Measurements from ENCODE around the gene TBL1X.
"Not testable (repeated sequence)": the region's sequence is repeated elsewhere in the genome, so short reads cannot be mapped to it uniquely, and the experiment has no call there.

The TBL1X gene

DNA sequence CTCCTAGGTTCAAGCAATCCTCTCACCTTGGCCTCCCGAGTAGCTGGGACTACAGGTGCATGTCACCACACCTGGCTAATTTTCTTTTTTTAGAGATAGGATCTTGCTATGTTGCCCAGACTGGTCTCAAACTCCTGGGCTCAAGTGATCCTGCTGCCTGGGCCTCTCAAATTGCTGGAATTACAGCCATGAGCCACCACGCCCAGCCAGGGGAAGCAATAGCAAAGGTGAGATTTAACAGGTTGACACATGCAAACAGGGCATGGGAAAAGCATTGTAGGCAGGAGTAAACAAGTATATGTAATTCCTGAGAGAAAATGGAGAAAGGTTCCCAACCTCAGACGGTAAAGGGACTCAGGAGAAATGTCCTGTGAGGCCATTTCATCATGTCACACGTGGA is 33.6 kb upstream of the TBL1X start:
- TF ChIP-seq, protein P1, sequence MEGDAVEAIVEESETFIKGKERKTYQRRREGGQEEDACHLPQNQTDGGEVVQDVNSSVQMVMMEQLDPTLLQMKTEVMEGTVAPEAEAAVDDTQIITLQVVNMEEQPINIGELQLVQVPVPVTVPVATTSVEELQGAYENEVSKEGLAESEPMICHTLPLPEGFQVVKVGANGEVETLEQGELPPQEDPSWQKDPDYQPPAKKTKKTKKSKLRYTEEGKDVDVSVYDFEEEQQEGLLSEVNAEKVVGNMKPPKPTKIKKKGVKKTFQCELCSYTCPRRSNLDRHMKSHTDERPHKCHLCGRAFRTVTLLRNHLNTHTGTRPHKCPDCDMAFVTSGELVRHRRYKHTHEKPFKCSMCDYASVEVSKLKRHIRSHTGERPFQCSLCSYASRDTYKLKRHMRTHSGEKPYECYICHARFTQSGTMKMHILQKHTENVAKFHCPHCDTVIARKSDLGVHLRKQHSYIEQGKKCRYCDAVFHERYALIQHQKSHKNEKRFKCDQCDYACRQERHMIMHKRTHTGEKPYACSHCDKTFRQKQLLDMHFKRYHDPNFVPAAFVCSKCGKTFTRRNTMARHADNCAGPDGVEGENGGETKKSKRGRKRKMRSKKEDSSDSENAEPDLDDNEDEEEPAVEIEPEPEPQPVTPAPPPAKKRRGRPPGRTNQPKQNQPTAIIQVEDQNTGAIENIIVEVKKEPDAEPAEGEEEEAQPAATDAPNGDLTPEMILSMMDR (IDR thresholded peaks at IDR 0.05; ENCODE audit: insufficient read depth, low read depth, low read length, missing control alignments), result no peak
- DNase-seq (ENCODE audit: low read depth), result peak; percentile 77
- H3K4me3 ChIP-seq (ENCODE audit: low read length), result no peak overlapping the region

- no peak overlapping the region for H3K4me3 ChIP-seq (ENCODE audit: low read length)
- no peak for DNase-seq (ENCODE audit: low read depth)
- TF ChIP-seq, protein P1 (IDR thresholded peaks at IDR 0.05; ENCODE audit: insufficient read depth, low read depth, low read length, missing control alignments), result no peak
Observed at GRCh38 chrX:9433596-9433995, 31.3 kb upstream of the TBL1X start.

GRCh38 chrX:9434051-9434550 is 30.8 kb upstream of the TBL1X start:
- no peak for DNase-seq (ENCODE audit: low read depth)
- TF ChIP-seq, protein P1 (IDR thresholded peaks at IDR 0.05; ENCODE audit: insufficient read depth, low read depth, low read length, missing control alignments), result no peak
- H3K4me3 ChIP-seq (ENCODE audit: low read length), result no peak overlapping the region

DNA sequence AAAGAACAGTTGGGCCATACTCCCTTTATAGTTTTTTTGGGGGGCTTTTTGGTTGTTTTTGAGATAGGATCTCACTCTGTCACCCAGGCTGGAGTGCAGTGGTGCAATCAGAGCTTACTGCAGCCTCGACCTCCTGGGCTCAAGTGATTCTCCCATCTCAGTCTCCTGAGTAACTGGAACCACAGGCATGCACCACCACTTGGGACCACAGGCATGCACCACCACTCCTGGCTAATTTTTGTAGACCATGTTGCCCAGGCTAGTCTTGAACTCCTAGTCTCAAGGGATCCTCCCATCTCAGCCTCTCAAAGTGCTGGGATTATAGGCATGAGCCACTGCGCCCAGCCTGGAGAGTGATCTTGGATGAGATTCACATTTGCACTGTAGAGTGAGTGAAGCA is 29.8 kb upstream of the TBL1X start:
- H3K4me3 ChIP-seq (ENCODE audit: low read length); DNase-seq (ENCODE audit: low read depth): not testable (repeated sequence)

DNA sequence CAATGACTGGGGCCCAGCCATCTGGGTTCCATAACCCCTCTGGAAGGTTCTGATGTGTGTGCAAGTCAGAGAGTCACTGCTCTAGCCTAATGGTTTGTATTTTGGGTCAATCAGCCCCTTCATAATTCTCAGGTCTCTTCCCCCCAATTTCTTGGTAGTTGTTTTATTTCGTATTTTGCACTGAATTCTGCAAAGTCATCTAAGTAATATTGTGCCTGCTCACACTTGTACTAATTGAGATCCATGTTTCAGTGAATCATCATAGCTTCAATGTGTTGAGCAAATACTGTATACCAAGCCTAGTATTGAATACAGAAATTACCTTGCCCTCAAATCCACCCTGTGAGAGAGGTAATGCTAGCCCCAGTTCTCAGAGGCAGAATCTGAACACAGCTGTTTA is 28.0 kb upstream of the TBL1X start:
- TF ChIP-seq, protein P1 (IDR thresholded peaks at IDR 0.05; ENCODE audit: insufficient read depth, low read depth, low read length, missing control alignments), result no peak
- DNase-seq (ENCODE audit: low read depth), result peak; percentile 22
- no peak overlapping the region for H3K4me3 ChIP-seq (ENCODE audit: low read length)

DNA sequence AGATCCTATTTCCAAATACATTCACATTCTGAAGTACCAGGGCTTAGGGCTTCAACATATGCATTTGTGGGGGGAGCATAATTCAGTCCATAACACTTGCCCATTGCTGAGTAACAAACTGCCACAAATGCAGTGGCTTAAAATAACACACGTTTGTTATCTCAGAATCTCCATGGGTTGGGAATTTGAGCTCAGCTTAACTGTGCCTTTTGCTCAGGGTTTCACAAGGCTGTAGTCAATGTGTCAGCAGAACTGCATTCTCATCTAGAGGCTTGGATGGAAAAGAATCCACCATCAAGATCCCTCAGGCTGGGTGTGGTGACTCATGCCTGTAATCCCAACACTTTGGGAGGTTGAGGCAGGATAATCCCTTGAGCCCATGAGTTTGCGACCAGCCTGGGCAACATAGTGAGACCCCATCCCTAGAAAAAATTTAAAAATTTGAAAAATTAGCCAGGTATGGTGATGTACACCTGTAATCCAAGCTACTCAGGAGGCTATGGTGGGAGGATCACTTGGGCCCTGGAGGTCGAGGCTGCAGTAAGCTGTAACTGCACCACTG is 25.8 kb upstream of the TBL1X start:
- no peak overlapping the region for H3K4me3 ChIP-seq (ENCODE audit: low read length)
- TF ChIP-seq, protein P1 (IDR thresholded peaks at IDR 0.05; ENCODE audit: insufficient read depth, low read depth, low read length, missing control alignments), result no peak
- no peak for DNase-seq (ENCODE audit: low read depth)

DNA sequence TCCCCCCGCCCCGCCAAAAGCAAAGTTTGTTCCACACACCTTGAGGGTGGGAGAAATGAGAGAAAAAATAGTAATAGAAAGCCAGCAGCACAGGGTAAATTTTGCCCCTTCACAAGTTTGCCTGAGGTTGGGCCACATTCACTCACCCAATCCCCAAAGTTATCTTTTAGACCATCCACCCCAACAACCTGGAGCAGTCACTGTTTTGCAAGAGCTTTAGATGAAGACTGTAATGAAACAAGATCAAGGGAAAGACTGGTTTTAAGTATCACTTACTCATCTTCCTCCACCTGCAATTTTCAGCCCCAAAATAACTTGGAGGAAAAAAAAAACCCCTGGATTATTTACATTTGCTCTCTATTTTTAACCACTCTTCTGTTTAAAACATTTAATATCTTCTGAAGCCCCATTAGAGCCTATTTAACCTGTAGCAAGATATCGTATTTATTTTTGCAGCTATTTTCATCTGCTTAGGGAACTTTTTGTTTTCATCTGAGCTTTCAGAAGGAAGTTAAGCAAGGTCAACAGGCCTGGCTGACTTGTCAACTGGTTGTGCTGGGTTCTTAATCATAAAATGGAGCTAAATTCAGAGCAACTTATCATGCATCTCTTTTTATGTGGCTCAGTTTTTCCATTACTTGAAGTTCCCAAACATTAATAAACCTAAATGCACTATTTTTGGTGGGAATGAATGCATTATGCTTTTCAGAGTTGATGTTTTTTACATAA is 24.6 kb upstream of the TBL1X start:
- H3K4me3 ChIP-seq (ENCODE audit: low read length), result no peak overlapping the region
- TF ChIP-seq, protein P1 (IDR thresholded peaks at IDR 0.05; ENCODE audit: insufficient read depth, low read depth, low read length, missing control alignments), result no peak
- no peak for DNase-seq (ENCODE audit: low read depth)

Measured in epithelial cell of esophagus (primary cell).